ENCODE data around the gene HOXA1. TPM values are rescaled to one million over a fixed set of nuclear protein-coding genes. Genes with fewer than 3 reads are reported as not detected.

HOXA1 gene
- total RNA-seq, 1 experiment from 2014 or later, result 0.24 TPM

- DNase-seq, result no peak
- Mint-ChIP-seq H3K9me3 (ENCODE audit: low read depth, unreplicated experiment) (no peaks in the 10 kb centered on the region), H3K36me3 (ENCODE audit: insufficient read depth, unreplicated experiment) (peaks cover 4% of the 10 kb centered on the region), H3K4me3 (ENCODE audit: low read depth, unreplicated experiment) (no peak overlapping the region), H3K27ac (ENCODE audit: unreplicated experiment) (no peak overlapping the region), H3K27me3 (ENCODE audit: unreplicated experiment) (no peaks in the 10 kb centered on the region), H3K4me1 (ENCODE audit: low read depth, unreplicated experiment) (peaks cover 48% of the 10 kb centered on the region)
- no TSS peak for BruUV-seq (replicated peaks)
- intact Hi-C loops (cut with micrococcal nuclease; ENCODE audit: unreplicated experiment), result no loop called here
- no peak for TF ChIP-seq CTCF (IDR thresholded peaks at IDR 0.05; ENCODE audit: unreplicated experiment)
- CTCF ChIA-PET, result no interaction called here
Measured at GRCh38 chr7:27137640-27138315, 42.0 kb upstream of the HOXA1 start.

GRCh38 chr7:27134392-27134791, 38.6 kb upstream of the HOXA1 start:
- Mint-ChIP-seq H3K4me3 (ENCODE audit: low read depth, unreplicated experiment) (peak overlapping the region; percentile 39), H3K27ac (ENCODE audit: unreplicated experiment) (peak overlapping the region; percentile 77), H3K36me3 (ENCODE audit: insufficient read depth, unreplicated experiment) (peaks cover 4% of the 10 kb centered on the region), H3K27me3 (ENCODE audit: unreplicated experiment) (no peaks in the 10 kb centered on the region), H3K4me1 (ENCODE audit: low read depth, unreplicated experiment) (peaks cover 48% of the 10 kb centered on the region), H3K9me3 (ENCODE audit: low read depth, unreplicated experiment) (no peaks in the 10 kb centered on the region)
- no peak for TF ChIP-seq CTCF (IDR thresholded peaks at IDR 0.05; ENCODE audit: unreplicated experiment)
- DNase-seq, result no peak
- no TSS peak for BruUV-seq (replicated peaks)
- CTCF ChIA-PET, result interaction anchor here (0.9 to 1.7 kb wide), 4 partner anchors 16 to 274 kb away, joined by 3 to 9 read pairs (median 4); no protein-coding TSS in a partner anchor
- intact Hi-C loops (cut with micrococcal nuclease; ENCODE audit: unreplicated experiment), result no loop called here

GRCh38 chr7:27133409-27134231, 37.8 kb upstream of the HOXA1 start:
- peaks cover 4% of the 10 kb centered on the region for H3K36me3 Mint-ChIP-seq (ENCODE audit: insufficient read depth, unreplicated experiment)
- no peaks in the 10 kb centered on the region for H3K27me3 Mint-ChIP-seq (ENCODE audit: unreplicated experiment)
- no TSS peak for BruUV-seq (replicated peaks)
- intact Hi-C loops (cut with micrococcal nuclease; ENCODE audit: unreplicated experiment), result no loop called here
- peaks cover 48% of the 10 kb centered on the region for H3K4me1 Mint-ChIP-seq (ENCODE audit: low read depth, unreplicated experiment)
- CTCF ChIA-PET, result interaction anchor here (0.6 to 1.7 kb wide), 5 partner anchors 13 to 273 kb away, joined by 3 to 9 read pairs (median 5); no protein-coding TSS in a partner anchor
- H3K4me3 Mint-ChIP-seq (ENCODE audit: low read depth, unreplicated experiment), result peak overlapping the region; percentile 39
- no peaks in the 10 kb centered on the region for H3K9me3 Mint-ChIP-seq (ENCODE audit: low read depth, unreplicated experiment)
- DNase-seq, result peak; percentile 46
- peak; percentile 15 for TF ChIP-seq CTCF (IDR thresholded peaks at IDR 0.05; ENCODE audit: unreplicated experiment)
- peak overlapping the region; percentile 77 for H3K27ac Mint-ChIP-seq (ENCODE audit: unreplicated experiment)

GRCh38 chr7:27132978-27133377, 37.2 kb upstream of the HOXA1 start:
- peak overlapping the region; percentile 77 for H3K27ac Mint-ChIP-seq (ENCODE audit: unreplicated experiment)
- intact Hi-C loops (cut with micrococcal nuclease; ENCODE audit: unreplicated experiment), result no loop called here
- CTCF ChIA-PET, result interaction anchor here (0.6 to 1.7 kb wide), 2 partner anchors 13 to 273 kb away, joined by 6 to 9 read pairs; no protein-coding TSS in a partner anchor
- H3K9me3 Mint-ChIP-seq (ENCODE audit: low read depth, unreplicated experiment), result no peaks in the 10 kb centered on the region
- no peak overlapping the region for H3K4me3 Mint-ChIP-seq (ENCODE audit: low read depth, unreplicated experiment)
- H3K4me1 Mint-ChIP-seq (ENCODE audit: low read depth, unreplicated experiment), result peaks cover 47% of the 10 kb centered on the region
- H3K36me3 Mint-ChIP-seq (ENCODE audit: insufficient read depth, unreplicated experiment), result peaks cover 4% of the 10 kb centered on the region
- no peaks in the 10 kb centered on the region for H3K27me3 Mint-ChIP-seq (ENCODE audit: unreplicated experiment)
- no peak for TF ChIP-seq CTCF (IDR thresholded peaks at IDR 0.05; ENCODE audit: unreplicated experiment)
- BruUV-seq (replicated peaks), result no TSS peak
- DNase-seq, result no peak

Data from Calu3 (cell line).